ENCODE data around the gene MCCC2.
"Not testable (repeated sequence)": the region's sequence is repeated elsewhere in the genome, so short reads cannot be mapped to it uniquely, and the experiment has no call there.

Gene MCCC2

GRCh38 chr5:71597001-71597400, 9.9 kb downstream of the MCCC2 start:
- no peak for ATAC-seq
- DNase-seq: no peak

GRCh38 chr5:71600783-71601182, 13.6 kb downstream of the MCCC2 start:
- DNase-seq (no peak), ATAC-seq (no peak)

- DNase-seq (peak; percentile 63), ATAC-seq (peak; percentile 95)
Measured at GRCh38 chr5:71601222-71602026, 14.3 kb downstream of the MCCC2 start.

- not testable (repeated sequence) for DNase-seq, ATAC-seq
Measured at GRCh38 chr5:71609916-71610315, 22.8 kb downstream of the MCCC2 start.

- DNase-seq (no peak), ATAC-seq (no peak)
Measured at GRCh38 chr5:71615809-71616208, 28.7 kb downstream of the MCCC2 start.

GRCh38 chr5:71620630-71621029, 33.5 kb downstream of the MCCC2 start:
- DNase-seq: no peak

GRCh38 chr5:71621268-71621667, 34.1 kb downstream of the MCCC2 start:
- DNase-seq: no peak
- no peak for ATAC-seq

More at GRCh38 chr5:71620630-71621029, 33.5 kb downstream of the MCCC2 start:
- no peak for ATAC-seq

GRCh38 chr5:71621741-71622140, 34.6 kb downstream of the MCCC2 start:
- DNase-seq (no peak), ATAC-seq (no peak)

- DNase-seq (no peak), ATAC-seq (no peak)
Measured at GRCh38 chr5:71623221-71623794, 36.2 kb downstream of the MCCC2 start.

- DNase-seq: no peak
- ATAC-seq: no peak
Measured at GRCh38 chr5:71629950-71630349, 42.8 kb downstream of the MCCC2 start.

GRCh38 chr5:71631070-71631469, 43.9 kb downstream of the MCCC2 start:
- DNase-seq (no peak), ATAC-seq (no peak)

- no peak for DNase-seq
- no peak for ATAC-seq
Measured at GRCh38 chr5:71632168-71632567, 45.0 kb downstream of the MCCC2 start.

- peak; percentile 36 for ATAC-seq
- no peak for DNase-seq
Measured at GRCh38 chr5:71633255-71634155, 46.4 kb downstream of the MCCC2 start.

- no peak for ATAC-seq
- DNase-seq: no peak
Measured at GRCh38 chr5:71637133-71637532, 50.0 kb downstream of the MCCC2 start.

GRCh38 chr5:71640408-71640807, 53.3 kb downstream of the MCCC2 start:
- ATAC-seq (no peak), DNase-seq (no peak)

- DNase-seq: no peak
- ATAC-seq: no peak
Measured at GRCh38 chr5:71645030-71645429, 57.9 kb downstream of the MCCC2 start.

- not testable (repeated sequence) for ATAC-seq
Measured at GRCh38 chr5:71650940-71651339, 63.8 kb downstream of the MCCC2 start.

GRCh38 chr5:71651579-71651978, 64.4 kb downstream of the MCCC2 start:
- ATAC-seq: peak; percentile 46
- peak; percentile 13 for DNase-seq

More at GRCh38 chr5:71650940-71651339, 63.8 kb downstream of the MCCC2 start:
- not testable (repeated sequence) for DNase-seq

- no peak for ATAC-seq
- DNase-seq: no peak
Measured at GRCh38 chr5:71652349-71652748, 65.2 kb downstream of the MCCC2 start.

- DNase-seq (no peak), ATAC-seq (no peak)
Measured at GRCh38 chr5:71652803-71653543, 65.8 kb downstream of the MCCC2 start.

GRCh38 chr5:71658916-71659662, 71.9 kb downstream of the MCCC2 start:
- no peak for DNase-seq
- no peak for ATAC-seq
